ENCODE data around the gene TMEM213.

The TMEM213 gene

DNA sequence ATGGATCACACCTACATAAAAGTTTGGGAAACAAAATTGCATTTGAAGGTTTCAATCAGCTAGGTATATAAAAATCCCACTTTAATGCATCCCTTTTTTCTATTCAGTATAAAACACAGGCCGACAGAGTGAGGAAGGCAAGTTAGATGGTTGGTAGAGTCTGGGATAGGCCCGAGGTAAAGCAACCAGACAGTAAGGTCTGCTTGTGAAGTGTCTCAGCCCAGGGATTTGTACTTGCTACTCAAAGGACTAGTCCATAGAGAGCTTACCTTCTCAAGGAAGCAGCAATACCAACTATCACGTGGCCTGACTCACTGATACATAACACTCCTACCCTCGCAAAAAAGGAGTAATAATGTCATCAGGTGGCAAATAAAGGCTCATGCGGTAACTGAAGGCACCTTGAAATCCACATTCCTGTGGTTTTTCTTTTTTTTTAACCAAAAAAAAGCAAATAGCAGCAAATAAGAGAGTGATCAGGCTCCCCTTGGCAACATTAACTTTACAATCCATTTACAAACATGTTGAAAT lies 56.4 kb downstream of the TMEM213 start:
- H3K4me3 ChIP-seq (replicated peaks in 1 of 2; ENCODE audit: low read depth in 2 of 2, low read length in 2 of 2): no peak overlapping the region
- TF ChIP-seq, protein P1, sequence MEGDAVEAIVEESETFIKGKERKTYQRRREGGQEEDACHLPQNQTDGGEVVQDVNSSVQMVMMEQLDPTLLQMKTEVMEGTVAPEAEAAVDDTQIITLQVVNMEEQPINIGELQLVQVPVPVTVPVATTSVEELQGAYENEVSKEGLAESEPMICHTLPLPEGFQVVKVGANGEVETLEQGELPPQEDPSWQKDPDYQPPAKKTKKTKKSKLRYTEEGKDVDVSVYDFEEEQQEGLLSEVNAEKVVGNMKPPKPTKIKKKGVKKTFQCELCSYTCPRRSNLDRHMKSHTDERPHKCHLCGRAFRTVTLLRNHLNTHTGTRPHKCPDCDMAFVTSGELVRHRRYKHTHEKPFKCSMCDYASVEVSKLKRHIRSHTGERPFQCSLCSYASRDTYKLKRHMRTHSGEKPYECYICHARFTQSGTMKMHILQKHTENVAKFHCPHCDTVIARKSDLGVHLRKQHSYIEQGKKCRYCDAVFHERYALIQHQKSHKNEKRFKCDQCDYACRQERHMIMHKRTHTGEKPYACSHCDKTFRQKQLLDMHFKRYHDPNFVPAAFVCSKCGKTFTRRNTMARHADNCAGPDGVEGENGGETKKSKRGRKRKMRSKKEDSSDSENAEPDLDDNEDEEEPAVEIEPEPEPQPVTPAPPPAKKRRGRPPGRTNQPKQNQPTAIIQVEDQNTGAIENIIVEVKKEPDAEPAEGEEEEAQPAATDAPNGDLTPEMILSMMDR (IDR thresholded peaks at IDR 0.05; ENCODE audit: low read depth, low read length): no peak
- DNase-seq (ENCODE audit: low read depth in 2 of 2): no peak

DNA sequence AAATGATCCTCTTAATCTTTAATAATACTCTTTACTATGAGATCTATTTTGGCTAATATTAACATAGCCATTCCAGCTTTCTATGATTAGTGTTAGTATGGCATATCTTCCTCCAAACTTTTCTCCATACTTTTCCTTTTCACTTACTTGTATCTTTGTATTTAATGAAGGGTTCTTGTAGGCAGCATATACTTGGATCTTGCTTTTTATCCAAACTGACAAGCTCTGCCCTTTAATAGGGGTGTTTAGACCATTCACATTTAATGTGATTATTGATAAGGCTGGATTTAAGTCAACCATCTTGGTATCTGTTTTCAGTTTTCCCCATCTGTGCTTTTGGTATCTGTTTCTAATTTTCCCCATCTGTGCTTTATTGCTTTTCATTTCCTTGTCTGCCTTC lies 59.9 kb downstream of the TMEM213 start:
- TF ChIP-seq, protein P1 (IDR thresholded peaks at IDR 0.05; ENCODE audit: low read depth, low read length): no peak
- DNase-seq (ENCODE audit: low read depth in 2 of 2): no peak
- H3K4me3 ChIP-seq (replicated peaks in 1 of 2; ENCODE audit: low read depth in 2 of 2, low read length in 2 of 2): no peak overlapping the region

DNA sequence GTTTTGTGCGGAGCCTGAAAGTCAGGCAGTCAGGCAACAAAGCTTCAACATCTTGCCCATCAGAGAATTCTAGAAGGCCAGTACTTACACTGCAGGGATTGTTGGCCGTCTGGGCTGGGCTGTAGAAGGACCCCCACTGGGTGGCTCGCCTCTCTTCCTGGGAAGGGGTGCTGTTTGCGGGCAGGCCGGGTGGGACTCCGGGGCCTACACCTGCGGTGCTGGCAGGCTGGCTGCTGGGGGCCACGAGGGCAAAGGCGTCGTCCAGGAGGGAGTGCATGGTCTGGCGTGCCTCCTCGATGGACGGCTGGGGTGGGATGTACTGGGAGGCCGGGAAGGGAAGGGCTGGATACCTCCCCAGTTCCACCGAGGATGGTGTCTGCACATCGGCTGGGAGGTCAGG lies 63.3 kb downstream of the TMEM213 start:
- H3K4me3 ChIP-seq (replicated peaks in 1 of 2; ENCODE audit: low read depth in 2 of 2, low read length in 2 of 2): no peak overlapping the region
- DNase-seq (ENCODE audit: low read depth in 2 of 2): no peak
- TF ChIP-seq, protein P1 (IDR thresholded peaks at IDR 0.05; ENCODE audit: low read depth, low read length): no peak

DNA sequence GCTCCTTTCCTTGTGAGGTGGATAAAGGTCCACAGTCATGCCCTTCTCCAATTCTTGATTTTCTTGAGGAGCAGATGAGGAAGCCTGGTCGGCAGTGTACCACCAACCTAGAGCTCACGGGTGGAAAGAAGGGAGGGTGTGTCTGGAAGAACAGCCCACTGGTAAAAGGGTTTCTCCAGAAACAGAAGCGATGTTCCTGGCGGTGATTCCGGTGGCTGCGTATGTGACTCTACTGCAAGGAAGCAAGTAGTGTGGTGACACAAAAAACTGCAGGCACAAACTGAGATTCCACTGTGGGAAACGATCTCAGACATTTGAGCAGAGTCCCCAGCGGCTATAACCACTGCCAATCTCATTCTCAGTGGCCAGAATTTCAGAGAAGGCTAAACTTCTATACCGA lies 66.1 kb downstream of the TMEM213 start:
- DNase-seq (ENCODE audit: low read depth in 2 of 2): no peak
- H3K4me3 ChIP-seq (replicated peaks in 1 of 2; ENCODE audit: low read depth in 2 of 2, low read length in 2 of 2): no peak overlapping the region
- TF ChIP-seq, protein P1 (IDR thresholded peaks at IDR 0.05; ENCODE audit: low read depth, low read length): no peak

DNA sequence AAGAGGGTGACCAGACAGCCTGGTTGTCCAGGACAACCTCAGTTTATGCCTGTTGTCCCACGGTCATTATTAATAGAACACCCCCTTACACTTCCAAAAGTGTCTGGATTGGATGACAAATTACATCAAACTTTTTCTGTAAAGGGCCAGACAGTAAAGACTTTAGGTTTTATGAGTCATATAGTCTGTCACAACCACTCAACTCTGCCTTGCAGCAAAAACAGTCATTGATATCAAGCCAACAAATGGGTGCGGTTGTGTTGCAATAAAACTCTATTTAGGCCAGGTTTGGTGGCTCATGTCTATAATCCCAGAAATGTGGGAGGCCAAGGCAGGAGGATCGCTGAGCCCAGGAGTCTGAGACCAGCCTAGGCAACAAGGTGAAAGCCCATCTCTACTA lies 66.9 kb downstream of the TMEM213 start:
- DNase-seq (ENCODE audit: low read depth in 2 of 2): peak; percentile 83 to 90
- TF ChIP-seq, protein P1 (IDR thresholded peaks at IDR 0.05; ENCODE audit: low read depth, low read length): no peak
- H3K4me3 ChIP-seq (replicated peaks in 1 of 2; ENCODE audit: low read depth in 2 of 2, low read length in 2 of 2): no peak overlapping the region

DNA sequence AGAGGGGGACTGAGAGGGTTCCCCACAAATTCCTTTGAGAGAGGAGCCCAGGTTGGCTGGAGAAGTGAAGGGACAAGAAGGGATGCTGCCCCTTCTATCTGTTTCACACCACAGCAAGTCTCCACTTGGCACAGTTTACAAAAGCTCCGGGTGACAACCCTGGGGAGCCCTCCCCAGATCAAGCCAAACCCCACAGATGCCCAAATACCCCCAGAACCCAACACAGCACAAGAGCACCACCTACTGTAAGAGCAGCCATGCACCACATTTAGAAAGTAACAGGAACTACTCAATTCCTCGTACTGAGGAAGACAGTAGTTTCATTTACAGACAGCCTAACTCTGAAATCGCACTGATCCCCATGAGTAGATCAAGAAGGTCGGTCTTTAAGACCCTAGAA lies 68.0 kb downstream of the TMEM213 start:
- TF ChIP-seq, protein P1 (IDR thresholded peaks at IDR 0.05; ENCODE audit: low read depth, low read length): peak; percentile 35
- no peak overlapping the region for H3K4me3 ChIP-seq (replicated peaks in 1 of 2; ENCODE audit: low read depth in 2 of 2, low read length in 2 of 2)
- no peak for DNase-seq (ENCODE audit: low read depth in 2 of 2)

DNA sequence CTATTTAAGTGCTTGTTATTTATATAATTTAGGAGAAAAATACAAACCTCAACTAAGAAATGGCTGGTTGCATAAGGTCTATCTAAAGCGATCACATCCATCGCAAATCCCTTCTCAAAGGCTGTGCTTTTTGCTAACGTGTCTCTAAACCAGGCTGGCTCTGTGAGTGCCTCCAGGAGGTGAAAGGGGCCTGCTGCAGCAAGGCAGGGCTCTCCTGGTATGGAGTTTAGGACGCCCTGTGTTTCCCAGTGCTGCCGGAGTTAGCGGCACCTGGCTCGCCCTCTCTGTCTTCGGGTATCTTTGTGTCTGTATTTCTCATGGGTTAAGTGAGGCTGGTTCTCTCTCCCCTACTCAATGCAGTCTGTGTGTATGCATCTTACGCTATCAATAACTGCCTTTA lies 68.6 kb downstream of the TMEM213 start:
- H3K4me3 ChIP-seq (replicated peaks in 1 of 2; ENCODE audit: low read depth in 2 of 2, low read length in 2 of 2): no peak overlapping the region
- TF ChIP-seq, protein P1 (IDR thresholded peaks at IDR 0.05; ENCODE audit: low read depth, low read length): no peak
- DNase-seq (ENCODE audit: low read depth in 2 of 2): no peak
